22Rv1 (cell line): Measurements from ENCODE around the gene KRTAP4-6.
"Not testable (repeated sequence)": the region's sequence is repeated elsewhere in the genome, so short reads cannot be mapped to it uniquely, and the experiment has no call there.

Experiments used
- H3K27ac ChIP-seq: fragments of 450-650 bp; 2 replicates; pipeline ENCODE4 v1.5.1; 2017
- ZFX ChIP-seq: fragments of 450-650 bp; IDR thresholded peaks from 2 replicates; pipeline ENCODE4 v1.6.1; 2017; ENCODE audit warnings: antibody characterized with exemption, borderline replicate concordance
- TF ChIP-seq, protein P1 (sequence below): fragments of 450-650 bp; IDR thresholded peaks from 2 replicates; pipeline ENCODE4 v1.5.1; 2017; ENCODE audit warnings: mild to moderate bottlenecking

Gene KRTAP4-6

DNA sequence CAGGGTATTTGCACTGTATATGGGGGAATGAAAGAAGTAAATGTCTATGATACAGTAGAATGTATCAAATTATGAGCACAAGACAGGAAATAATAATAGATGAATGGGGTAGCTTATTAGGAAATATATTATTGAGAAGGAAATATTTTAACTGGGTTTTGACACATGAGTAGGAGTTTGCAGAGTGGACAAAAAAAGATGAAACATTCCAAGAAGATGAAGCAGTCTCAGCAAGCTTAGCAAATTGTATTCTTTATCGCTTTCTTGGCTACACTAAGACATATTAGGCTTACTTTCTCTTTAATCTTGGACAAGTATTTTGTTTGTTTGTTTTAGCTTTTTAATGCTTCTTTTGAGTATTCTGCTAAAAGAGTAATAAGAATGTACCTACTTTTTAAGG is 36.4 kb downstream of the KRTAP4-6 start:
- TF ChIP-seq ZFX, result no peak
- H3K27ac ChIP-seq, result no peak overlapping the region

DNA sequence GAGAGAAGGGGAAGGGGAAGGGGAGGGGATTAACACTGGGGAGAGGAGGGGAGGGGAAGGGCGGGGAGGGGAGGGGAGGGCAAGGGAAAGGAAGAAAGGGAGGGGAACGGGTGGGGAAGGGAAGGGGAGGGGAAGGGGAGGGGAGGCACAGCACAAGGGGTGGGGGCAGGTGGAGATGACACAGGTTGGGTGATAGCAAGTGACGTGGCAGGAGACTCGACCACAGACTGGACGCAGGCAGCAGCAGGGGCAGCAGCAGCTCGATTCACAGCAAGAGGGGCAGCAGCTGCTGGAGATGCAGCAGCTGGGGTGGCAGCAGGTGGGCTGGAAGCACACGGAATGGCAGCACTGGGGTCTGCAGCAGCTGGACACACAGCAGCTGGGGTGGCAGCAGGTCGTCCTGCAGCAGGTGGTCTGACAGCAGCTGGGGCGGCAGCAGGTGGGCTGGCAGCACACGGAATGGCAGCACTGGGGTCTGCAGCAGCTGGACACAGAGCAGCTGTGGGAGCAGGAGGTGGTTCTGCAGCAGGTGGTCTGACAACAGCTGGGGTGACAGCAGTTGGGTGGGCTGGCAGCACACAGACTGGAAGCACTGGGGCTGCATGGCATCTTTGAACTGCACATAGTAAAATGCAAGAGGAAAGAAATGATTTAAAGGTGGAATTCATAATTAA is 38.6 kb downstream of the KRTAP4-6 start, which contains the start of gene KRTAP4-16:
KRTAP4-16 (minus strand) TSS at position 624 of the 674 bp plus-strand sequence; CDS start at position 624, 0 bp downstream.
- no peak within 1 kb of the TSS for H3K27ac ChIP-seq
- no peak for TF ChIP-seq ZFX
- TF ChIP-seq, protein P1, sequence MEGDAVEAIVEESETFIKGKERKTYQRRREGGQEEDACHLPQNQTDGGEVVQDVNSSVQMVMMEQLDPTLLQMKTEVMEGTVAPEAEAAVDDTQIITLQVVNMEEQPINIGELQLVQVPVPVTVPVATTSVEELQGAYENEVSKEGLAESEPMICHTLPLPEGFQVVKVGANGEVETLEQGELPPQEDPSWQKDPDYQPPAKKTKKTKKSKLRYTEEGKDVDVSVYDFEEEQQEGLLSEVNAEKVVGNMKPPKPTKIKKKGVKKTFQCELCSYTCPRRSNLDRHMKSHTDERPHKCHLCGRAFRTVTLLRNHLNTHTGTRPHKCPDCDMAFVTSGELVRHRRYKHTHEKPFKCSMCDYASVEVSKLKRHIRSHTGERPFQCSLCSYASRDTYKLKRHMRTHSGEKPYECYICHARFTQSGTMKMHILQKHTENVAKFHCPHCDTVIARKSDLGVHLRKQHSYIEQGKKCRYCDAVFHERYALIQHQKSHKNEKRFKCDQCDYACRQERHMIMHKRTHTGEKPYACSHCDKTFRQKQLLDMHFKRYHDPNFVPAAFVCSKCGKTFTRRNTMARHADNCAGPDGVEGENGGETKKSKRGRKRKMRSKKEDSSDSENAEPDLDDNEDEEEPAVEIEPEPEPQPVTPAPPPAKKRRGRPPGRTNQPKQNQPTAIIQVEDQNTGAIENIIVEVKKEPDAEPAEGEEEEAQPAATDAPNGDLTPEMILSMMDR, result no peak

DNA sequence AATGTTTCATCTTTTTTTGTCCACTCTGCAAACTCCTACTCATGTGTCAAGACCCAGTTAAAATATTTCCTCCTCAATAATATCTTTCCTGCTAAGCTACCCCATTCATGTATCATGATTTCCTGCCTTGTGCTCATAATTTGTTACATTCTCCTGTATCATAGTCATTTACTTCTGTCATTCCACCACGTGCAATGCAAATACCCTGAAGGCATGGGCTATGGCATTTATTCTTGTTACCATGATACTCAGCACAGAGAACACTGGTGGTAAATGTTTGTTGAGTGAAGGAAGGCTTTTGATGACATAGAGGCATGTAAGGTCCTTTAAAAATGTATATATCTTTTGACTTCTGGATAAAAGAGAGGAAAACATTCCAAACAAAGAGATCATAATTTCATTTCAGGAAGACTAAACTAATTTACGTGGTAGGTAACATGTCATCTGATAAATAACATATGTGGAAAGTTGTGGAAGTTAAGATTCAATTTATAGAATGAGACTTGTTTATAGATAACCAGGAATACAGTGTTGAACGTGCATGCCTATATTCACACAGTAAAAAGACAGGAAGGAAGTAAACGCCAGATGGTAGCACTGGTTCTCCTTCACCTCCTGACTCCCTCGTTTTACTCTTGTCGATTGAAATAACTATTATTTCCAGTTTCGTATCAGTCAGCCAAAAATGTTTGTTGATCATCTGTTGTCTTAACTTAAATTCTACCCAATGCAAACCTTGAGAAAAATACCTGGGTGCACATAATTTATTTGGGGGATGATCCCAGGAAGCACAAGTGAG is 40.5 kb downstream of the KRTAP4-6 start:
- H3K27ac ChIP-seq, result not testable (repeated sequence)

DNA sequence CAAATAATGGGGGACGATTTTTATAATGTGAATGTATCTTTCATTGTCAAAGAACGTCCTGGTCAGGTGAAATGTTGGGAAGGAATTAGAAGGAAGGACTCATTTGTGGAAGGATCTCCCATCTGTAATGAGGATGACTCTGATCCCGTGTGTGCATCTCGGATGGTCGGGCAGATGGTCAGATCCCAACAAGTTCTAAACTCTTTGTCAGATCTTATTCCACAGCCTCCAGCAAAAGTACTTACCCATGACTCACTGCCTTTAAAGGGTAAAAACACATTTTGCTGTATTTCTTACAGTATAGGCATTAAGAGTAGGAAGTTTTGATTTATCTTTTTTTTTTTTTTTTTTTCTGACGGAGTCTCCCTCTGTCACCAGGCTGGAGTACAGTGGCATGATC is 41.9 kb downstream of the KRTAP4-6 start:
- H3K27ac ChIP-seq, result no peak overlapping the region
- no peak for TF ChIP-seq ZFX
- TF ChIP-seq, protein P1, result no peak

DNA sequence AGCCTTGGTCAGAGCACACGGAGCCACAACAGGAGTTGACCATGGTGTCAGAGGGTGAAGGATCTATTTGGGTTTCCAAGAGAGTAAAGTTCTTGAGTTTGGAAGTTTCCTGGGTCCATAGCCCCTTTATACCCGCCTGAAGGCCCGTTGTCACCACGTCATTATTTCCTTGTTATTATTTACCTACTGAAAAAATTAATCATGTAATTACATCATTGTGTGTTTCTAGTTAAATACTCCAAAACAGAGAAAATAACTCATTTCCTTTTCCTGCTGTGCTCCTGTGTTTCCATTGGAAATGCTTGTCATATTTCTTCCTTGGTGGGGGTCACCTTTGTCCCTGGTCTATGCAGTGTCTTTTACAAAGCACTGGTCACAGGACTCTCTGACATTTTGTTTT is 42.3 kb downstream of the KRTAP4-6 start, which contains the start of gene KRTAP4-8:
KRTAP4-8 (minus strand) TSS at position 101 of the 400 bp plus-strand sequence; CDS start at position 43, 58 bp downstream.
- H3K27ac ChIP-seq, result no peak within 1 kb of the TSS
- TF ChIP-seq, protein P1, result no peak
- TF ChIP-seq ZFX, result no peak

DNA sequence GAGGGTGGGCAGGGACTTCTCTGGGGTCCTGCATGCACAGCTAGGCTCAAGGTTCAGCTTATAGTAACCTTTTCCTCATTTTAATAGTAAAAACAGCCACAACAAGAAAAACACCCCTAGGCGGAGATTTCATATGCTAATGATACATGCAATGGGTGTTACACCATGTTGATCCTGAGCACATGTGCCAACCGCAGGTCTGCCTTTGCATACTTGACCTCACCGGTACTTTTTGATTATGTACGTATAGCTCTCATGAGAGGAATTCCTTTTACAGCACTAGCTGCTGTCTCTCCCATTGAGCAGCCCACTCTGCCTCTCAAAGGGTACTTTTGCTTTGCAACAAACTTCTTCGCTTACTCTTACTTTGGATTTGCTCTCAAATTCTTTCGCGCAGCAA is 44.3 kb downstream of the KRTAP4-6 start:
- TF ChIP-seq, protein P1, result no peak
- no peak for TF ChIP-seq ZFX
- no peak overlapping the region for H3K27ac ChIP-seq
